Sigmoid colon (tissue), 3 donors: Measurements from ENCODE around the gene REEP3.
"Not testable (repeated sequence)": the region's sequence is repeated elsewhere in the genome, so short reads cannot be mapped to it uniquely, and the experiment has no call there.

Experiments
- POLR2A ChIP-seq, 2 donors: fragments of 450-650 bp; IDR thresholded peaks; one replicate each; pipeline ENCODE4 v1.6.1; 2016; ENCODE audit warnings: antibody characterized with exemption in 2 of 2, mild to moderate bottlenecking in 2 of 2, moderate library complexity in 2 of 2
- TF ChIP-seq, protein P1 (sequence below), 4 experiments: fragments of 450-650 bp in 3 of 4; fragments of 200-600 bp in 1 of 4; IDR thresholded peaks; one replicate each; pipeline ENCODE4 v1.5.1; 2016 to 2019; ENCODE audit warnings: antibody characterized with exemption in 4 of 4, mild to moderate bottlenecking in 3 of 4, moderate library complexity in 2 of 4

GRCh38 chr10:63500551-63500950 lies 20.6 kb upstream of the REEP3 start:
- not testable (repeated sequence) for TF ChIP-seq POLR2A (IDR thresholded peaks at IDR 0.05)
- TF ChIP-seq, protein P1, sequence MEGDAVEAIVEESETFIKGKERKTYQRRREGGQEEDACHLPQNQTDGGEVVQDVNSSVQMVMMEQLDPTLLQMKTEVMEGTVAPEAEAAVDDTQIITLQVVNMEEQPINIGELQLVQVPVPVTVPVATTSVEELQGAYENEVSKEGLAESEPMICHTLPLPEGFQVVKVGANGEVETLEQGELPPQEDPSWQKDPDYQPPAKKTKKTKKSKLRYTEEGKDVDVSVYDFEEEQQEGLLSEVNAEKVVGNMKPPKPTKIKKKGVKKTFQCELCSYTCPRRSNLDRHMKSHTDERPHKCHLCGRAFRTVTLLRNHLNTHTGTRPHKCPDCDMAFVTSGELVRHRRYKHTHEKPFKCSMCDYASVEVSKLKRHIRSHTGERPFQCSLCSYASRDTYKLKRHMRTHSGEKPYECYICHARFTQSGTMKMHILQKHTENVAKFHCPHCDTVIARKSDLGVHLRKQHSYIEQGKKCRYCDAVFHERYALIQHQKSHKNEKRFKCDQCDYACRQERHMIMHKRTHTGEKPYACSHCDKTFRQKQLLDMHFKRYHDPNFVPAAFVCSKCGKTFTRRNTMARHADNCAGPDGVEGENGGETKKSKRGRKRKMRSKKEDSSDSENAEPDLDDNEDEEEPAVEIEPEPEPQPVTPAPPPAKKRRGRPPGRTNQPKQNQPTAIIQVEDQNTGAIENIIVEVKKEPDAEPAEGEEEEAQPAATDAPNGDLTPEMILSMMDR (IDR thresholded peaks at IDR 0.05), result not testable (repeated sequence)
